HepG2 (cell line): ENCODE results near the gene OBSL1. TPM values are rescaled to one million over a fixed set of nuclear protein-coding genes. Genes with fewer than 3 reads are reported as not detected.

Experiments used
- CREM ChIP-seq, 2 experiments: sonication (generic) in 1 of 2; formaldehyde crosslinking in 1 of 2; IDR thresholded peaks; 2 replicates each; pipeline versions ENCODE4 v1.4.0 to v1.6.1; 2016 to 2020; ENCODE audit warnings: antibody characterized with exemption in 1 of 2, mild to moderate bottlenecking in 1 of 2, missing genetic modification reagents in 1 of 2
- DNMT1 ChIP-seq: sonication (generic); formaldehyde crosslinking; IDR thresholded peaks from 2 replicates; pipeline ENCODE4 v1.5.1; 2020; ENCODE audit warnings: mild to moderate bottlenecking, missing genetic modification reagents
- ESRRA ChIP-seq: sonication (generic); formaldehyde crosslinking; IDR thresholded peaks from 2 replicates; pipeline ENCODE4 v1.5.1; 2020; ENCODE audit warnings: mild to moderate bottlenecking, low read depth, missing genetic modification reagents
- FOXK1 ChIP-seq: sonication (generic); formaldehyde crosslinking; IDR thresholded peaks from 2 replicates; pipeline ENCODE4 v1.4.0; 2020; ENCODE audit warnings: low read depth, missing genetic modification reagents, borderline replicate concordance
- MAFG ChIP-seq: sonication (generic); formaldehyde crosslinking; IDR thresholded peaks from 2 replicates; pipeline ENCODE4 v1.5.1; 2020; ENCODE audit warnings: mild to moderate bottlenecking, missing genetic modification reagents
- NFIC ChIP-seq: IDR thresholded peaks from 2 replicates; pipeline ENCODE4 v1.6.1; 2012; ENCODE audit warnings: mild to moderate bottlenecking, low read length, inconsistent platforms
- NR2F1 ChIP-seq, 2 experiments: fragments of 450-650 bp in 1 of 2; formaldehyde crosslinking in 1 of 2; IDR thresholded peaks; 2 replicates each; pipeline versions ENCODE4 v1.5.0 to v1.6.1; 2016 to 2020; ENCODE audit warnings: mild to moderate bottlenecking in 1 of 2, missing compliant biosample characterization in 1 of 2, missing genetic modification reagents in 1 of 2, moderate library complexity in 1 of 2
- POLR2A ChIP-seq, 2 experiments: IDR thresholded peaks; 2 replicates each; pipeline ENCODE4 v1.6.1; 2011; ENCODE audit warnings: low read depth in 2 of 2, low read length in 2 of 2, mild to moderate bottlenecking in 1 of 2, moderate library complexity in 1 of 2; ENCODE audit not compliant: insufficient read depth in 1 of 2
- SAP130 ChIP-seq: IDR thresholded peaks from 2 replicates; pipeline ENCODE4 v1.6.1; 2016; ENCODE audit warnings: low read depth
- TGIF2 ChIP-seq: IDR thresholded peaks from 2 replicates; pipeline ENCODE4 v1.6.1; 2016; ENCODE audit warnings: control low read depth, missing compliant biosample characterization
- polyA plus RNA-seq, 8 experiments: library from polyadenylated mRNA; depleted of rRNA in 3 of 8; stranded (reverse) in 7 of 8; unstranded in 1 of 8; fragments of >200 nt; fragmentation: Illumina TruSeq in 4 of 8; extraction: Trizol in 4 of 8; gene quantifications; 2 replicates each; pipeline versions ENCODE4 v1.2.1 to v1.2.3, GENCODE V29; 2011 to 2016; ENCODE audit warnings: low read depth in 4 of 8, missing spikeins in 1 of 8, mixed read lengths in 1 of 8; ENCODE audit not compliant: insufficient read depth in 1 of 8
- total RNA-seq, 5 experiments: library from RNA; depleted of rRNA; stranded (reverse); fragments of >200 nt; fragmentation: Illumina TruSeq; extraction: Trizol; gene quantifications; 2 replicates each; pipeline ENCODE4 v1.2.3, GENCODE V29; 2016; ENCODE audit warnings: low read depth in 1 of 5
- TF ChIP-seq, protein P1 (sequence below): IDR thresholded peaks from 2 replicates; pipeline ENCODE4 v1.6.1; 2016; ENCODE audit warnings: missing compliant biosample characterization, missing genetic modification reagents, borderline replicate concordance
- TF ChIP-seq, protein P2 (sequence below): sonication (generic); formaldehyde crosslinking; IDR thresholded peaks from 2 replicates; pipeline ENCODE4 v1.4.0; 2020; ENCODE audit warnings: missing genetic modification reagents
- TF ChIP-seq, protein P3 (sequence below): sonication (generic); formaldehyde crosslinking; IDR thresholded peaks from 2 replicates; pipeline ENCODE4 v1.4.0; 2020; ENCODE audit warnings: mild to moderate bottlenecking, missing genetic modification reagents
- TF ChIP-seq, protein P4 (sequence below): sonication (generic); formaldehyde crosslinking; IDR thresholded peaks from 2 replicates; pipeline ENCODE4 v1.4.0; 2020; ENCODE audit warnings: missing genetic modification reagents, mild to moderate bottlenecking, borderline replicate concordance

OBSL1 gene
- total and polyA plus RNA-seq, 2 of the 13 experiments (the other 11 are each of a cell fraction or from before 2014, with no cell fraction given), result 86.7 to 218 TPM

DNA sequence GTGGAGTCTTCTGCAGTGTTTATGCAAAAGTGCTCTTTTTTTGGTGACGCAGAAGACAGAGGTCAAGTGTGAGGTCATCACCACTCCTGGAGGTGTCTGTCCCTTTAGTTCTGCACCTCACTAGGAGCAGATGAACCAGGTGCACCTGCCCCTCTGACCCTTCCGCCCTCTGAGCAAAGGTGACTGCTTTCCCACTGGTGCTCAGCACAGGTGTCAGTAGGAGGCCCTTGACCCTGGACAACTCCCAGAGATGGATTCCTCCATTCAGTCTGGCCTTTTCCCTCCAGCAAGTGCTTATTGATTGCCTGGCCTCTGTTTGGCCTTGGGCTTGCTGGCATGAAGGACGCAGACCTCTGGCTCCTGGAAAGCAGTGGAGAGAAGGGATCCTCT is 47.4 kb upstream of the OBSL1 start (continued):
- TF ChIP-seq, protein P1, sequence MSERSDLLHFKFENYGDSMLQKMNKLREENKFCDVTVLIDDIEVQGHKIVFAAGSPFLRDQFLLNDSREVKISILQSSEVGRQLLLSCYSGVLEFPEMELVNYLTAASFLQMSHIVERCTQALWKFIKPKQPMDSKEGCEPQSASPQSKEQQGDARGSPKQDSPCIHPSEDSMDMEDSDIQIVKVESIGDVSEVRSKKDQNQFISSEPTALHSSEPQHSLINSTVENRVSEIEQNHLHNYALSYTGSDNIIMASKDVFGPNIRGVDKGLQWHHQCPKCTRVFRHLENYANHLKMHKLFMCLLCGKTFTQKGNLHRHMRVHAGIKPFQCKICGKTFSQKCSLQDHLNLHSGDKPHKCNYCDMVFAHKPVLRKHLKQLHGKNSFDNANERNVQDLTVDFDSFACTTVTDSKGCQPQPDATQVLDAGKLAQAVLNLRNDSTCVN (CRISPR knock-in tag), result no peak
- TF ChIP-seq DNMT1 (CRISPR knock-in tag), result no peak
- TF ChIP-seq, protein P2, sequence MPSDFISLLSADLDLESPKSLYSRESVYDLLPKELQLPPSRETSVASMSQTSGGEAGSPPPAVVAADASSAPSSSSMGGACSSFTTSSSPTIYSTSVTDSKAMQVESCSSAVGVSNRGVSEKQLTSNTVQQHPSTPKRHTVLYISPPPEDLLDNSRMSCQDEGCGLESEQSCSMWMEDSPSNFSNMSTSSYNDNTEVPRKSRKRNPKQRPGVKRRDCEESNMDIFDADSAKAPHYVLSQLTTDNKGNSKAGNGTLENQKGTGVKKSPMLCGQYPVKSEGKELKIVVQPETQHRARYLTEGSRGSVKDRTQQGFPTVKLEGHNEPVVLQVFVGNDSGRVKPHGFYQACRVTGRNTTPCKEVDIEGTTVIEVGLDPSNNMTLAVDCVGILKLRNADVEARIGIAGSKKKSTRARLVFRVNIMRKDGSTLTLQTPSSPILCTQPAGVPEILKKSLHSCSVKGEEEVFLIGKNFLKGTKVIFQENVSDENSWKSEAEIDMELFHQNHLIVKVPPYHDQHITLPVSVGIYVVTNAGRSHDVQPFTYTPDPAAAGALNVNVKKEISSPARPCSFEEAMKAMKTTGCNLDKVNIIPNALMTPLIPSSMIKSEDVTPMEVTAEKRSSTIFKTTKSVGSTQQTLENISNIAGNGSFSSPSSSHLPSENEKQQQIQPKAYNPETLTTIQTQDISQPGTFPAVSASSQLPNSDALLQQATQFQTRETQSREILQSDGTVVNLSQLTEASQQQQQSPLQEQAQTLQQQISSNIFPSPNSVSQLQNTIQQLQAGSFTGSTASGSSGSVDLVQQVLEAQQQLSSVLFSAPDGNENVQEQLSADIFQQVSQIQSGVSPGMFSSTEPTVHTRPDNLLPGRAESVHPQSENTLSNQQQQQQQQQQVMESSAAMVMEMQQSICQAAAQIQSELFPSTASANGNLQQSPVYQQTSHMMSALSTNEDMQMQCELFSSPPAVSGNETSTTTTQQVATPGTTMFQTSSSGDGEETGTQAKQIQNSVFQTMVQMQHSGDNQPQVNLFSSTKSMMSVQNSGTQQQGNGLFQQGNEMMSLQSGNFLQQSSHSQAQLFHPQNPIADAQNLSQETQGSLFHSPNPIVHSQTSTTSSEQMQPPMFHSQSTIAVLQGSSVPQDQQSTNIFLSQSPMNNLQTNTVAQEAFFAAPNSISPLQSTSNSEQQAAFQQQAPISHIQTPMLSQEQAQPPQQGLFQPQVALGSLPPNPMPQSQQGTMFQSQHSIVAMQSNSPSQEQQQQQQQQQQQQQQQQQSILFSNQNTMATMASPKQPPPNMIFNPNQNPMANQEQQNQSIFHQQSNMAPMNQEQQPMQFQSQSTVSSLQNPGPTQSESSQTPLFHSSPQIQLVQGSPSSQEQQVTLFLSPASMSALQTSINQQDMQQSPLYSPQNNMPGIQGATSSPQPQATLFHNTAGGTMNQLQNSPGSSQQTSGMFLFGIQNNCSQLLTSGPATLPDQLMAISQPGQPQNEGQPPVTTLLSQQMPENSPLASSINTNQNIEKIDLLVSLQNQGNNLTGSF, result no peak
- TF ChIP-seq SAP130 (CRISPR knock-in tag), result peak; percentile 11; the same call in 1 of the 2 replicates
- no peak for TF ChIP-seq TGIF2 (CRISPR knock-in tag)
- TF ChIP-seq NFIC, result 0 out of 2 replicates have a peak, but pooled peaks have one; percentile 32
- TF ChIP-seq POLR2A (IDR thresholded peaks at IDR 0.05; ENCODE audit: insufficient read depth in 1 of 2, low read depth in 2 of 2, low read length in 2 of 2), result no peak
- TF ChIP-seq MAFG (CRISPR knock-in tag), result no peak
- TF ChIP-seq, protein P3, sequence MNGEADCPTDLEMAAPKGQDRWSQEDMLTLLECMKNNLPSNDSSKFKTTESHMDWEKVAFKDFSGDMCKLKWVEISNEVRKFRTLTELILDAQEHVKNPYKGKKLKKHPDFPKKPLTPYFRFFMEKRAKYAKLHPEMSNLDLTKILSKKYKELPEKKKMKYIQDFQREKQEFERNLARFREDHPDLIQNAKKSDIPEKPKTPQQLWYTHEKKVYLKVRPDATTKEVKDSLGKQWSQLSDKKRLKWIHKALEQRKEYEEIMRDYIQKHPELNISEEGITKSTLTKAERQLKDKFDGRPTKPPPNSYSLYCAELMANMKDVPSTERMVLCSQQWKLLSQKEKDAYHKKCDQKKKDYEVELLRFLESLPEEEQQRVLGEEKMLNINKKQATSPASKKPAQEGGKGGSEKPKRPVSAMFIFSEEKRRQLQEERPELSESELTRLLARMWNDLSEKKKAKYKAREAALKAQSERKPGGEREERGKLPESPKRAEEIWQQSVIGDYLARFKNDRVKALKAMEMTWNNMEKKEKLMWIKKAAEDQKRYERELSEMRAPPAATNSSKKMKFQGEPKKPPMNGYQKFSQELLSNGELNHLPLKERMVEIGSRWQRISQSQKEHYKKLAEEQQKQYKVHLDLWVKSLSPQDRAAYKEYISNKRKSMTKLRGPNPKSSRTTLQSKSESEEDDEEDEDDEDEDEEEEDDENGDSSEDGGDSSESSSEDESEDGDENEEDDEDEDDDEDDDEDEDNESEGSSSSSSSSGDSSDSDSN, result peak; percentile 47; the same call in 1 of the 2 replicates
- TF ChIP-seq, protein P4, sequence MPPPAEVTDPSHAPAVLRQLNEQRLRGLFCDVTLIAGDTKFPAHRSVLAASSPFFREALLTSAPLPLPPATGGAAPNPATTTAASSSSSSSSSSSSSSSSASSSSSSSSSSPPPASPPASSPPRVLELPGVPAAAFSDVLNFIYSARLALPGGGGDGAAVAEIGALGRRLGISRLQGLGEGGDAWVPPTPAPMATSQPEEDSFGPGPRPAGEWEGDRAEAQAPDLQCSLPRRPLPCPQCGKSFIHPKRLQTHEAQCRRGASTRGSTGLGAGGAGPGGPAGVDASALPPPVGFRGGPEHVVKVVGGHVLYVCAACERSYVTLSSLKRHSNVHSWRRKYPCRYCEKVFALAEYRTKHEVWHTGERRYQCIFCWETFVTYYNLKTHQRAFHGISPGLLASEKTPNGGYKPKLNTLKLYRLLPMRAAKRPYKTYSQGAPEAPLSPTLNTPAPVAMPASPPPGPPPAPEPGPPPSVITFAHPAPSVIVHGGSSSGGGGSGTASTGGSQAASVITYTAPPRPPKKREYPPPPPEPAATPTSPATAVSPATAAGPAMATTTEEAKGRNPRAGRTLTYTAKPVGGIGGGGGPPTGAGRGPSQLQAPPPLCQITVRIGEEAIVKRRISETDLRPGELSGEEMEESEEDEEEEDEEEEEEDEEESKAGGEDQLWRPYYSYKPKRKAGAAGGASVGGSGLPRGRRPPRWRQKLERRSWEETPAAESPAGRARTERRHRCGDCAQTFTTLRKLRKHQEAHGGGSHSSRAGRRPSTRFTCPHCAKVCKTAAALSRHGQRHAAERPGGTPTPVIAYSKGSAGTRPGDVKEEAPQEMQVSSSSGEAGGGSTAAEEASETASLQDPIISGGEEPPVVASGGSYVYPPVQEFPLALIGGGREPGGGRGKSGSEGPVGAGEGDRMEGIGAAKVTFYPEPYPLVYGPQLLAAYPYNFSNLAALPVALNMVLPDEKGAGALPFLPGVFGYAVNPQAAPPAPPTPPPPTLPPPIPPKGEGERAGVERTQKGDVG (CRISPR knock-in tag), result 0 out of 2 replicates have a peak, but pooled peaks have one; percentile 33
- TF ChIP-seq FOXK1 (CRISPR knock-in tag), result peak; percentile 53; the same call in 1 of the 2 replicates
- TF ChIP-seq NR2F1 (CRISPR knock-in tag; IDR thresholded peaks at IDR 0.05), result peak; percentile 77 to 85
- peak; percentile 25; the same call in 1 of the 2 replicates for TF ChIP-seq CREM (IDR thresholded peaks at IDR 0.05)
- no peak for TF ChIP-seq CREM (CRISPR knock-in tag; IDR thresholded peaks at IDR 0.05)
- peak; percentile 83; the same call in 1 of the 2 replicates for TF ChIP-seq ESRRA (CRISPR knock-in tag)
